HCT116 (cell line): Measurements from ENCODE around the gene PSD. TPM values are rescaled to one million over a fixed set of nuclear protein-coding genes. Genes with fewer than 3 reads are reported as not detected.

Experiments used
- ATAC-seq: fragments of 200-7000 bp; cut with Tn5 transposase; 2 replicates; pipeline ENCODE4 v1.9.1; 2020; ENCODE audit warnings: mild to moderate bottlenecking, moderate library complexity
- BruUV-seq: library from RNA; stranded (reverse); fragments of 400-500 nt; replicated peaks from 2 replicates; lab custom pipeline; 2021; lab: Mats Ljungman, UMichigan
- CTCF ChIA-PET: fragments of 300-600 bp; sonication (Branson Sonifier 250); formaldehyde crosslinking; loops from one replicate; lab custom pipeline; 2021; ENCODE audit warnings: antibody characterized with exemption; lab: Charles Lee
- POLR2A ChIA-PET: fragments of 300-600, 350-600 bp; sonication (Branson Sonifier 250); formaldehyde crosslinking; loops from one replicate; lab custom pipeline; 2021; ENCODE audit warnings: antibody characterized with exemption; lab: Charles Lee
- RAD21 ChIA-PET, 2 experiments: fragments of 300-600 bp; sonication (Branson Sonifier 250); formaldehyde crosslinking; loops; one replicate each; lab custom pipeline; 2023; ENCODE audit warnings: low total read pairs in 2 of 2; ENCODE audit not compliant: uncharacterized antibody in 2 of 2, unreplicated experiment in 2 of 2, low non-redundant PET in 1 of 2; lab: Charles Lee
- DNase-seq: peaks from one replicate; pipeline ENCODE4 v3.0.0-alpha.2; 2010; ENCODE audit warnings: low read depth, low spot score
- H2AFZ ChIP-seq: fragments of 200-600 bp; shearing (Covaris generic), sonication (generic); 2 replicates; pipeline ENCODE4 v1.6.1; 2017; ENCODE audit warnings: low read depth, mixed run types, mixed read lengths, antibody characterized with exemption, low read length; ENCODE audit not compliant: poor library complexity, severe bottlenecking
- H3K27ac ChIP-seq: 2 replicates; pipeline ENCODE4 v1.5.1; 2012; ENCODE audit warnings: low read depth, low read length
- H3K27me3 ChIP-seq: fragments of 200-600 bp; sonication (generic); 2 replicates; pipeline ENCODE4 v1.6.1; 2016; ENCODE audit warnings: mixed run types, low read length, mixed read lengths; ENCODE audit not compliant: insufficient read depth
- H3K36me3 ChIP-seq, 2 experiments: fragments of 200-500 bp in 1 of 2; fragments of 200-600 bp in 1 of 2; sonication (Bioruptor generic) in 1 of 2; sonication (generic) in 1 of 2; 2 replicates each; pipeline versions ENCODE4 v1.5.1 to v1.6.1; 2014 to 2016; ENCODE audit warnings: low read length in 2 of 2, inconsistent platforms in 1 of 2, mixed read lengths in 1 of 2, mixed run types in 1 of 2; ENCODE audit not compliant: insufficient read depth in 2 of 2, control insufficient read depth in 1 of 2
- H3K4me1 ChIP-seq, 2 experiments: fragments of 200-600 bp in 1 of 2; sonication (generic) in 1 of 2; 2 replicates each; pipeline versions ENCODE4 v1.5.1 to v1.6.1; 2012 to 2017; ENCODE audit warnings: low read length in 2 of 2, inconsistent platforms in 1 of 2, mild to moderate bottlenecking in 1 of 2, mixed read lengths in 1 of 2, mixed run types in 1 of 2, moderate library complexity in 1 of 2; ENCODE audit not compliant: insufficient read depth in 2 of 2, control insufficient read depth in 1 of 2
- H3K4me2 ChIP-seq: fragments of 200-600 bp; sonication (generic); 2 replicates; pipeline ENCODE4 v1.6.1; 2017; ENCODE audit warnings: mixed run types, low read length, mixed read lengths
- H3K4me3 ChIP-seq, 2 experiments: fragments of 200-600 bp in 1 of 2; sonication (generic) in 1 of 2; replicated peaks in 1 of 2; 2 replicates each; pipeline ENCODE4 v1.5.1; 2011 to 2016; ENCODE audit warnings: low read length in 2 of 2, control low read depth in 1 of 2, low read depth in 1 of 2, mild to moderate bottlenecking in 1 of 2, mixed read lengths in 1 of 2, mixed run types in 1 of 2
- H3K79me2 ChIP-seq: fragments of 200-600 bp; sonication (generic); 2 replicates; pipeline ENCODE4 v1.6.1; 2017; ENCODE audit warnings: mild to moderate bottlenecking, mixed run types, low read length, moderate library complexity, mixed read lengths; ENCODE audit not compliant: insufficient read depth
- H3K9ac ChIP-seq: fragments of 200-600 bp; sonication (generic); 2 replicates; pipeline ENCODE4 v1.6.1; 2016; ENCODE audit warnings: low read length, mixed read lengths
- H3K9me2 ChIP-seq: fragments of 200-600 bp; sonication (generic), shearing (Covaris generic); 2 replicates; pipeline ENCODE4 v1.6.1; 2017; ENCODE audit warnings: mixed run types, mild to moderate bottlenecking, moderate library complexity; ENCODE audit not compliant: insufficient read depth
- H3K9me3 ChIP-seq, 2 experiments: fragments of 200-500 bp in 1 of 2; fragments of 200-600 bp in 1 of 2; sonication (Bioruptor generic) in 1 of 2; sonication (generic) in 1 of 2; 2 replicates each; pipeline ENCODE4 v1.6.1; 2014 to 2017; ENCODE audit warnings: low read length in 2 of 2, mixed read lengths in 2 of 2, inconsistent platforms in 1 of 2, low read depth in 1 of 2, mild to moderate bottlenecking in 1 of 2, mixed run types in 1 of 2, moderate library complexity in 1 of 2; ENCODE audit not compliant: control insufficient read depth in 1 of 2, insufficient read depth in 1 of 2
- H4K20me1 ChIP-seq: fragments of 200-600 bp; sonication (generic), shearing (Covaris generic); 2 replicates; pipeline ENCODE4 v1.6.1; 2017; ENCODE audit warnings: mixed run types, mild to moderate bottlenecking, moderate library complexity; ENCODE audit not compliant: insufficient read depth
- ELF1 ChIP-seq: IDR thresholded peaks from 2 replicates; pipeline ENCODE4 v1.6.1; 2012; ENCODE audit warnings: low read depth, borderline replicate concordance
- EZH2phosphoT487 ChIP-seq: fragments of 200-600 bp; IDR thresholded peaks from 2 replicates; pipeline ENCODE4 v1.6.1; 2018; ENCODE audit warnings: antibody characterized with exemption, borderline replicate concordance
- POLR2AphosphoS5 ChIP-seq: IDR thresholded peaks from 2 replicates; pipeline ENCODE4 v1.6.1; 2011; ENCODE audit warnings: mild to moderate bottlenecking, low read depth, low read length, moderate library complexity
- ZFX ChIP-seq: fragments of 450-650 bp; IDR thresholded peaks from 2 replicates; pipeline ENCODE4 v1.6.1; 2017
- intact Hi-C: fragments of 100-400 bp; cut with micrococcal nuclease; formaldehyde crosslinking; loops from 2 replicates; pipeline ENCODE4 v1.10.0; 2022
- total RNA-seq: library from RNA; stranded (reverse); gene quantifications from one replicate; pipeline ENCODE4 v1.2.1, GENCODE V29; 2021; ENCODE audit not compliant: unreplicated experiment

Gene PSD
- total RNA-seq, 1 experiment from 2014 or later = 9.7 TPM

DNA sequence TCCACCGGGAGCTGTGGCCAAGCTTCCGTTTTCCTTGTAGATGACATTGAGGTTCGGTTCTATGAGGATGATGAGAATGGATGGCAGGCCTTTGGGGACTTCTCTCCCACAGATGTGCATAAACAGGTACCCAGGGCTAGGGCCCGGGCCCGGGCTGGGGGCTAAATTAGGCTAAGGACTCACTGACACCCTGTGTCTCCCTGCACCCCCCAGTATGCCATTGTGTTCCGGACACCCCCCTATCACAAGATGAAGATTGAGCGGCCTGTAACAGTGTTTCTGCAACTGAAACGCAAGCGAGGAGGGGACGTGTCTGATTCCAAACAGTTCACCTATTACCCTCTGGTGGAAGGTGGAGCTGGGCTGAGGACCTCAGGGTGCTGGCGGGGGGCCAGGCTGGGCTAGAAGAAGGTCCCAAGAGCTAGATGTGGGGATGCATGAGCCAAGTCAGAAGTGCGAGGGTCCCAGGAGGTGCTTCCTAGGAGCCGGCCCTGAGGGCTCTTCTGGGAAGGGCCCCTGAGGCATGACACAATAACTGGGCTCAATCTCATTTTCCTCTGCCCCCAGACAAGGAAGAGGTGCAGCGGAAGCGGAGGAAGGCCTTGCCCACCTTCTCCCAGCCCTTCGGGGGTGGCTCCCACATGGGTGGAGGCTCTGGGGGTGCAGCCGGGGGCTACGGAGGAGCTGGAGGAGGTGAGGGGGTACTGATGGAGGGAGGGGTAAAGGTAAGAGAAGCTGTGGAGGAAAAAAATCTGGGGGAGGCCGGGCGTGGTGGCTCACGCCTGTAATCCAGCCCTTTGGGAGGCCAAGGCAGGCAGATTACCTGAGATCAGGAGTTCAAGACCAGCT, 20.2 kb downstream of the PSD start (continued):
- TF ChIP-seq ELF1 = no peak

DNA sequence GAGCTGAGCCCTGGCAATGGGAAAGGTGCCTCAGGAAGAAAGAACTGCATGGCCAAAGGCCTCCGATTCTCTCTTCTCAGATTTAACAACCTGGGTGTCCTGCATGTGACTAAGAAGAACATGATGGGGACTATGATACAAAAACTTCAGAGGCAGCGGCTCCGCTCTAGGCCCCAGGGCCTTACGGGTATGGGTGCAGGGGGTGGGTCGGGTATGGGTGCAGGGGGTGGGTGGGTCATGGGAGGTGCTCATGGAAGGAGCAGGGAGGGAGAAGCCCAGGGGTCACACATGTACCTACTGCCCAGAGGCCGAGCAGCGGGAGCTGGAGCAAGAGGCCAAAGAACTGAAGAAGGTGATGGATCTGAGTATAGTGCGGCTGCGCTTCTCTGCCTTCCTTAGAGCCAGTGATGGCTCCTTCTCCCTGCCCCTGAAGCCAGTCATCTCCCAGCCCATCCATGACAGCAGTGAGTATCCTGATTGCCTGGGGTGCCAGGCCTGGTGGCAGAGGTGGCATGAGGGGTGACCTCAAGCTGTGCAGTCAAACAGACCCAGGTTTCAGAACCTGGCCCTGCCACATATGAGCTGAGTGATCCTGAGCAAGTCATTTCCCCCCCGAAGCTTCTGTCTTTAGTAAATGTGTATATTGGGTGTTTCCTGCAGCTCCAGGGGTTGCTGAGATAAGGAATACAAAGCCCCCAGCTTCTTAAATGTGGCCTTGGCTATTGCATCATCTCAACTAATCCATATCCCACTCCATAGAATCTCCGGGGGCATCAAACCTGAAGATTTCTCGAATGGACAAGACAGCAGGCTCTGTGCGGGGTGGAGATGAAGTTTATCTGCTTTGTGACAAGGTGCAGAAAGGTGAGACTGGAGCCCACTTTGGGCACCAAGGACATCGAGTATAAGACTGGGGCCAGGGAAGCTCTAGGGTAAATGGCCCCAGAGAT, 21.1 kb downstream of the PSD start:
- RAD21 ChIA-PET = interaction anchor here in 1 of 2 experiments (1.3 kb wide), 1 partner anchor 167 kb away, joined by 3 read pairs; no protein-coding TSS in a partner anchor
- H3K27ac ChIP-seq = 0 out of 2 replicates have a peak overlapping the region, but pooled peaks have one; percentile 52
- peak overlapping the region; percentile 99; the same call in 1 of the 2 replicates for H3K4me2 ChIP-seq
- BruUV-seq = no TSS peak
- CTCF ChIA-PET = interaction anchor here (0.9 to 9.3 kb wide), 5 partner anchors 9 to 1528 kb away, joined by 3 to 154 read pairs (median 15); partner anchors contain the start of genes ELOVL3 and FBXL15
- ATAC-seq (no peak), DNase-seq (no peak)
- POLR2A ChIA-PET = interaction anchor here (1.0 to 1.1 kb wide), 2 partner anchors 10 to 167 kb away, joined by 3 read pairs; no protein-coding TSS in a partner anchor
- no peak overlapping the region for H3K9ac ChIP-seq
- no peaks in the 10 kb centered on the region for H3K9me3 ChIP-seq
- H3K4me1 ChIP-seq = peaks cover 29 to 77% of the 10 kb centered on the region in 2 experiments
- H3K79me2 ChIP-seq = peaks cover 13% of the 10 kb centered on the region; the same call in 1 of the 2 replicates
- no peaks in the 10 kb centered on the region for H3K9me2 ChIP-seq
- TF ChIP-seq ZFX (no peak), EZH2phosphoT487 (no peak), POLR2AphosphoS5 (no peak)
- no peak overlapping the region for H3K4me3 ChIP-seq
- no peak overlapping the region for H2AFZ ChIP-seq
- no peaks in the 10 kb centered on the region for H4K20me1 ChIP-seq
- peaks cover 8 to 26% of the 10 kb centered on the region in 2 experiments; a peak in 3 of 4 replicates for H3K36me3 ChIP-seq
- intact Hi-C loops = no loop called here
- H3K27me3 ChIP-seq = no peaks in the 10 kb centered on the region
